ENCODE measurements around the gene SOBP. TPM values are rescaled to one million over a fixed set of nuclear protein-coding genes. Genes with fewer than 3 reads are reported as not detected.

Gene SOBP
- polyA plus RNA-seq, 1 donor (not counting 4 experiments of a cell fraction or from before 2014, with no cell fraction given): not detected

GRCh38 chr6:107612762-107613415 is 123.0 kb downstream of the SOBP start:
- no peaks in the 10 kb centered on the region for H3K9me1 ChIP-seq (ENCODE audit: control insufficient read depth, extremely low read depth, insufficient read depth, low read length)
- H3K9ac ChIP-seq (ENCODE audit: control insufficient read depth, extremely low read depth, insufficient read depth, low read length): no peak overlapping the region
- H3K4me3 ChIP-seq (ENCODE audit: control insufficient read depth in 2 of 3, extremely low read depth in 1 of 3, insufficient read depth in 2 of 3, low read depth in 1 of 3, low read length in 3 of 3): no peak overlapping the region
- no peak overlapping the region for H3K4me2 ChIP-seq (ENCODE audit: control insufficient read depth, extremely low read depth, insufficient read depth, low read depth, low read length)
- FAIRE-seq (no peak), DNase-seq (ENCODE audit: low read depth, low spot score) (no peak)
- H3K9me3 ChIP-seq (ENCODE audit: control insufficient read depth, low read depth, low read length): no peaks in the 10 kb centered on the region
- dilution Hi-C loops (cut with MboI; ENCODE audit: extremely low pct_ligation_motif_present, low sequenced_read_pairs): no loop called here
- no peaks in the 10 kb centered on the region for H3K27me3 ChIP-seq (ENCODE audit: control insufficient read depth, extremely low read depth, insufficient read depth, low read length)
- no peak overlapping the region for H2AFZ ChIP-seq (ENCODE audit: control insufficient read depth, low read length)
- no peaks in the 10 kb centered on the region for H3K36me3 ChIP-seq (ENCODE audit: control insufficient read depth in 2 of 2, extremely low read depth in 1 of 2, insufficient read depth in 2 of 2, low read length in 2 of 2)
- H3K79me2 ChIP-seq (ENCODE audit: control insufficient read depth, insufficient read depth, low read length): no peaks in the 10 kb centered on the region
- no peak for TF ChIP-seq CTCF (optimal IDR thresholded peaks at IDR 0.05 in 1 of 3, IDR thresholded peaks at IDR 0.05 in 1 of 3, conservative IDR thresholded peaks at IDR 0.05 in 1 of 3; ENCODE audit: extremely low read depth in 1 of 3, insufficient read depth in 2 of 3, low read length in 3 of 3)
- no peaks in the 10 kb centered on the region for H4K20me1 ChIP-seq (ENCODE audit: control insufficient read depth, extremely low read depth, insufficient read depth, low read length)
- H3K27ac ChIP-seq (ENCODE audit: control insufficient read depth, insufficient read depth, low read length): no peak overlapping the region
- no peaks in the 10 kb centered on the region for H3K4me1 ChIP-seq (ENCODE audit: control insufficient read depth, extremely low read depth, insufficient read depth, low read length)

- dilution Hi-C loops (cut with MboI; ENCODE audit: extremely low pct_ligation_motif_present, low sequenced_read_pairs): no loop called here
- Histone ChIP-seq H3K36me3 (ENCODE audit: control insufficient read depth in 2 of 2, extremely low read depth in 1 of 2, insufficient read depth in 2 of 2, low read length in 2 of 2) (no peaks in the 10 kb centered on the region), H3K9me3 (ENCODE audit: control insufficient read depth, low read depth, low read length) (no peaks in the 10 kb centered on the region), H3K27ac (ENCODE audit: control insufficient read depth, insufficient read depth, low read length) (no peak overlapping the region), H2AFZ (ENCODE audit: control insufficient read depth, low read length) (no peak overlapping the region), H3K4me3 (ENCODE audit: control insufficient read depth in 2 of 3, extremely low read depth in 1 of 3, insufficient read depth in 2 of 3, low read depth in 1 of 3, low read length in 3 of 3) (no peak overlapping the region), H3K4me1 (ENCODE audit: control insufficient read depth, extremely low read depth, insufficient read depth, low read length) (no peaks in the 10 kb centered on the region), H3K79me2 (ENCODE audit: control insufficient read depth, insufficient read depth, low read length) (no peaks in the 10 kb centered on the region), H3K9me1 (ENCODE audit: control insufficient read depth, extremely low read depth, insufficient read depth, low read length) (no peaks in the 10 kb centered on the region), H3K9ac (ENCODE audit: control insufficient read depth, extremely low read depth, insufficient read depth, low read length) (no peak overlapping the region), H3K4me2 (ENCODE audit: control insufficient read depth, extremely low read depth, insufficient read depth, low read depth, low read length) (no peak overlapping the region), H3K27me3 (ENCODE audit: control insufficient read depth, extremely low read depth, insufficient read depth, low read length) (no peaks in the 10 kb centered on the region), H4K20me1 (ENCODE audit: control insufficient read depth, extremely low read depth, insufficient read depth, low read length) (no peaks in the 10 kb centered on the region)
- DNase-seq (ENCODE audit: low read depth, low spot score) (no peak), FAIRE-seq (no peak)
- TF ChIP-seq CTCF (optimal IDR thresholded peaks at IDR 0.05 in 1 of 3, IDR thresholded peaks at IDR 0.05 in 1 of 3, conservative IDR thresholded peaks at IDR 0.05 in 1 of 3; ENCODE audit: extremely low read depth in 1 of 3, insufficient read depth in 2 of 3, low read length in 3 of 3): no peak
- TF ChIP-seq EZH2 (IDR thresholded peaks at IDR 0.05; ENCODE audit: low read length): no peak
These were observed 123.9 kb downstream of the SOBP start for GRCh38 chr6:107613651-107614379.
